Measurements from ENCODE around the gene AMMECR1.
A peak's percentile ranks its signal among the peaks of the same experiment; 100 is the strongest.
"Not testable (repeated sequence)": the region's sequence is repeated elsewhere in the genome, so short reads cannot be mapped to it uniquely, and the experiment has no call there.

AMMECR1 gene

DNA sequence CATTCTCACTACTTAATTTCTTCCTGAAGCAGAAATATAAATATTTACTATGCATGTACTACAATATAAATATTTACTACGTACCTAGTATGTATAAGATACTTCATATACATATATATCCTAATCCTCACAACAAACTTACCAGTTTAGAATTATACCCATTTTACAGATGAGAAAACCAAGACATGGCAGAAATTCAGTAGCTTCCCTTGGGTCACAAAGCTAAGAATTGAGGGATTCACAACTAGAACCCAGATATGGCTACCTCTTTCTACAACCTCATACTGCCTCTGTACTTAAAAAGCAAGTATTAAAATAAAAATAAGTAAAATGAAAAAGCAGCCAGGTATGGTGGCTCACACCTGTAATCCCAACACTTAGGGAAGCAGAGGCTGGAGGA is 65.9 kb downstream of the AMMECR1 start:
- DNase-seq: no peak

- DNase-seq: no peak
These were observed 66.4 kb downstream of the AMMECR1 start for GRCh38 chrX:110251526-110251925.

DNA sequence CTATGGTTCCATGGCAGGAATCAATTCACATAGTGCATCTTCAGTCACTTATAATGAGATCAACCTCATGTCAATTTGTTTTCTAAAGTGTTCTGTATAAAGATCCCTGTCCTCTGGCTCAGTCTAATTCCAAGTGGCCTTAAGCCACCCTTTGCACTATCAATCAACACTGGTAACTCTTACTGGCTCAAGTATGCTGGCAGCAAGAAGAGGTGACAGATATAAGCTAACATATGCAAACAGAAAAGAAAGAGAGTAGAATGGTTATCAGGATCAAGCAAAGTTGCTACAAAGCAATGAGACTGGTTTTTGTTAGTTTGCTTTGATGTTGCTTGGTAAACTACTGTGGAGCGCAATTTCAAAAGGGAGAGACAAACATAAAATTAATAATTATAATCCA is 67.0 kb downstream of the AMMECR1 start:
- no peak for DNase-seq

- no peak for DNase-seq
These were observed 69.3 kb downstream of the AMMECR1 start for GRCh38 chrX:110248578-110248977.

DNA sequence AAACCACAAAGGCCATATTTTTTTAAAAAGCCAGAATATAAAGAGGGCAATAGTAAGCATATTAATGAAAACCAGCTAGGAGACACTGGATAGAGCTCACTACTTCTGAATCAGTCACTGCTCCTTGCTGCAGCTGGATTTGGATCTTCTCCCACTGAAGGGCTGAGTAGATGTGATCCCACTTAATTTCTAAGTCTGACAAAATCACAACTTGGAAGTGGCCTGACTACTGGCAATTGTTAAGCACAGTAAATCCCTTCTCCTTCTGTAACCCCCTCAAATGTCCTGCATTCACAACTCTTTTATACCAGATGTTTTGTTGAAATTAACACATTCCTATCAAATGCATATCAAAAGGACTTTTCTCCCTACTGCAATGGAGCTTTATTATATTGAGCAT is 72.9 kb downstream of the AMMECR1 start:
- DNase-seq: no peak

GRCh38 chrX:110242371-110242770 is 75.5 kb downstream of the AMMECR1 start:
- no peak for DNase-seq

DNA sequence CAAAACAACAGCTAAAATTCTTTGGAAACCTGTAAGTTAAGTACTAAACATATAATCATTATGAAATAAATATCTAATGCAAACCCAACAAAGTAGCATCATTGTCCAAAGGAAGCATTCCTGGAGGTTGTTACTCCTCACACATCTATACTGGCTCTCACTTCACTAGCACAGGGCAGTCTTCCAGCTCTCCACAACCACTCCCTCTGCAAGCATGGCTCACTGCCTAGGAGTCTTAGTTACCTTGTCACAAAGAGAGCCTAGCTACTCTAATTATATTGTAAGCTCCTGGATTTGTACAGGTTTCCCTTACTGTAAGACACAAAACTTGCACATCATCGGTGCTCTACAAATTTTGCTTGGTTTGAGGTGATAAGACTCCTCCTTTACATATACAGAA is 76.1 kb downstream of the AMMECR1 start:
- no peak for DNase-seq

GRCh38 chrX:110238259-110238658 is 79.6 kb downstream of the AMMECR1 start:
- peak; percentile 15 to 18 for DNase-seq

DNA sequence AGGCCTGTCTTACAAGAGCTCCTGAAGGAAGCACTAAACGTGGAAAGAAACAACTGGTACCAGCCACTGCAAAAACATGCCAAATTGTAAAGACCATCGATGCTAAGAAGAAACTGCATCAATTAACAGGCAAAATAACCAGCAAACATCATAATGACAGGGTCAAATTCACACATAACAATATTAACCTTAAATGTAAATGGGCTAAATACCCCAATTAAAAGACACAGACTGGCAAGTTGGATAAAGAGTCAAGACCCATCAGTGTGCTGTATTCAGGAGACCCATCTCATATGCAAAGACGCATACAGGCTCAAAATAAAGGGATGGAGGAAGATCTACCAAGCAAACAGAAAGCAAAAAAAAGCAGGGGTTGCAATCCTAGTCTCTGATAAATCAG is 86.4 kb downstream of the AMMECR1 start:
- DNase-seq: not testable (repeated sequence)

- peak; percentile 67 for DNase-seq
These were observed 88.3 kb downstream of the AMMECR1 start for GRCh38 chrX:110229497-110230111.

- no peak for DNase-seq
These were observed 89.4 kb downstream of the AMMECR1 start for GRCh38 chrX:110228453-110228852.

- DNase-seq: no peak
These were observed 91.0 kb downstream of the AMMECR1 start for GRCh38 chrX:110226931-110227330.

- DNase-seq: no peak
These were observed 92.8 kb downstream of the AMMECR1 start for GRCh38 chrX:110224926-110225617.

DNA sequence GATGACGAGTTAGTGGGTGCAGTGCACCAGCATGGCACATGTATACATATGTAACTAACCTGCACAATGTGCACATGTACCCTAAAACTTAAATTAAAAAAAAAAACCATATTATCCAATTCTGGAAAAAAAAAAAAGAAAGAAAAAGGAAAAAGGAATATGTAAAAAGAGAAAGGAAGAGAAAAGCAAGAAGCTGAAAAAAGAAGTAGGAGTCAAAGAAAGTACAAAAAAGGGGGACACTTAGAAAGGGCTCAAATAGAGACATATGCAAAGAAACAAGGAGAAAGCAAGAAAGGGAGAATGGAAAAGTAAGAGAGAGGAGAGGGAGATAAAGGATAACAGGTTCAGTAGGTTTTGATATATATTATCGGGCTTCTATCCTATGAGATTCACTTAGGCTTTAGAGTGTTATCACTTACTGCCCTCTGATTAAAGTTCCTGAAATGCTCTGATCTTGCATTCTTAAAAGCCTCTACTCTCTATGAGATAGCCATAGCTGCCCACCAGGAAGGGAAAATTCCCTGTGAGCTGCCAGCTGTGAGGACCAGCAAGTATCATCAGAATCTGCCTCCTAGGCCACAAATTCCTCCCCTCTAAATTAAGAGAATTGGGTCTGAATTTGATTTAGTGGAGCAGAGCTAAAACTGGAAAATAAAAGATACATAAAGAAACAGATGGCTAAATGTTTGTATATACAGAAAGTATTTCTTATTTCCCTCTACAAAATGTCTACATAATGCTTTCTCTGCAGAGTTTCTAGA is 95.2 kb downstream of the AMMECR1 start:
- no peak for DNase-seq

- DNase-seq: no peak
These were observed 98.0 kb downstream of the AMMECR1 start for GRCh38 chrX:110219920-110220319.

GRCh38 chrX:110218591-110218990 is 99.3 kb downstream of the AMMECR1 start:
- DNase-seq: no peak

- no peak for DNase-seq
These were observed 101.9 kb downstream of the AMMECR1 start for GRCh38 chrX:110216027-110216426.

- DNase-seq: no peak
These were observed 102.5 kb downstream of the AMMECR1 start for GRCh38 chrX:110215411-110215810.

DNA sequence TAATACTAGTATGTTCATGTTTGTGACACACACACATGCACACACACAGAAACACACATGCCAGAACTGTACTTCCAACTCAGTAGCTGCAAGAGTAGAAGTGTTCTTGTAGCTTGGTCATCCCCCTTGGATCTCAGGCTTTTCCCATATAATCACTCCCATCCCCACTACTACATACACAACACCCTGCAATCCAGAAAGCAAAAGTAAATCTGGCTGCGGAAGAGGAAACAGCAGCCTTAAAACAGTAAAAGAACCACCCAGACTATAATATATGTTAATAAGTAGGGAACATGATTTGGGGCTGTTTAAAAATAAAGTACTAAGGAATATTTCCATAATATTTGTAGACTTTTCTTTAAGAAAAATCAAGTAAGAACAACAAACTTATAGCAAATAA is 103.2 kb downstream of the AMMECR1 start:
- no peak for DNase-seq

GRCh38 chrX:110213183-110213582 is 104.7 kb downstream of the AMMECR1 start:
- DNase-seq: no peak

- no peak for DNase-seq
These were observed 105.6 kb downstream of the AMMECR1 start for GRCh38 chrX:110212299-110212698.

- no peak for DNase-seq
These were observed 106.5 kb downstream of the AMMECR1 start for GRCh38 chrX:110211340-110211739.

GRCh38 chrX:110210417-110211139 is 107.3 kb downstream of the AMMECR1 start:
- DNase-seq: no peak
